ENCODE results near the gene RPL22L1.

GRCh38 chr3:170848292-170848917 lies 21.6 kb downstream of the RPL22L1 start:
- TF ChIP-seq CTCF (IDR thresholded peaks at IDR 0.05; ENCODE audit: low read depth, low read length) (no peak), POLR2A (IDR thresholded peaks at IDR 0.05; ENCODE audit: extremely low read depth, insufficient read length) (no peak), MAX (IDR thresholded peaks at IDR 0.05; ENCODE audit: low read depth, low read length) (no peak), MYC (IDR thresholded peaks at IDR 0.05; ENCODE audit: low read depth, low read length) (no peak)
